ENCODE data around the gene USP35.
"Not testable (repeated sequence)": the region's sequence is repeated elsewhere in the genome, so short reads cannot be mapped to it uniquely, and the experiment has no call there.

The USP35 gene

GRCh38 chr11:78216021-78216420, 27.3 kb downstream of the USP35 start:
- no peak for DNase-seq (ENCODE audit: low read depth)

GRCh38 chr11:78216571-78217287, 28.0 kb downstream of the USP35 start:
- no peak for DNase-seq (ENCODE audit: low read depth)

- no peak for DNase-seq (ENCODE audit: low read depth)
These were observed 29.2 kb downstream of the USP35 start for GRCh38 chr11:78217650-78218541.

DNA sequence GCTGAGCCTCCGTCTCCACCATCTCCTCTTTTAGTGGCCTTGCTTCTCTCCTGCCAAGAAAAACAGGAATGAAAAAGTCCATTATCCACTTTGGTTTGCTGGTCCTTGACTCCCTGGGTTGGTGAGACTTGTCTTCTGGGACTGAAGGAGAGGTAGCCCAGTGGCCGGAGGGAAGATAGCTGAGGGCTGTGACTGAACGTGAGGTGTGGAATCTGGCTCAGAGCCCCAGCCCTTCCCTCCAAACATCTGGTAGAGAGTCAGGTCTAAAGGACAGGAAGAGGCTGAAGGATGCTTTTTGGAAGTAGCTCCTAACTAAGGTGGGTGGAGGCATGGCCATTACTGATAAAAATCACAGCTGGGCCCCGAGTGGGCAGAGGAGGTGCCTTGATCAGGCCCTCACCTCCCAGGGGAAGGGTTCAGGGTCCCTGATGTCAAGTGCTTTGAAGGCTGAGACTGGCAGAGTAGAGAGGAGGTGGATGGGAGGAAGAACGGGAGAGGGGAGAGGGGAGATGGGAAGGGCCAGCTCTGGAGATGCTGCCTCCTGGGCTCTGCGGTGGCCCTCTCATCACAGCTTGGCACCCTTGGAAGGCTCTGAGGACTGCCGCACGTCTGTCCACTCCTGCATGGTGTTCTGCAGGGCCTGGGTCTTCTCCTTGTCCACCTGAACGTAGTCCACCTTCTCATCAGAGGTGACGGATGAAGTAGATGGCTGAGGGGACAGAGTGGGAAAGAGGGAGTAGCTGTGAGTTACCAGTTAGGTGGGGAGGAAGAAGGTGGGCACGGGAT, 30.2 kb downstream of the USP35 start:
- no peak for DNase-seq (ENCODE audit: low read depth)

DNA sequence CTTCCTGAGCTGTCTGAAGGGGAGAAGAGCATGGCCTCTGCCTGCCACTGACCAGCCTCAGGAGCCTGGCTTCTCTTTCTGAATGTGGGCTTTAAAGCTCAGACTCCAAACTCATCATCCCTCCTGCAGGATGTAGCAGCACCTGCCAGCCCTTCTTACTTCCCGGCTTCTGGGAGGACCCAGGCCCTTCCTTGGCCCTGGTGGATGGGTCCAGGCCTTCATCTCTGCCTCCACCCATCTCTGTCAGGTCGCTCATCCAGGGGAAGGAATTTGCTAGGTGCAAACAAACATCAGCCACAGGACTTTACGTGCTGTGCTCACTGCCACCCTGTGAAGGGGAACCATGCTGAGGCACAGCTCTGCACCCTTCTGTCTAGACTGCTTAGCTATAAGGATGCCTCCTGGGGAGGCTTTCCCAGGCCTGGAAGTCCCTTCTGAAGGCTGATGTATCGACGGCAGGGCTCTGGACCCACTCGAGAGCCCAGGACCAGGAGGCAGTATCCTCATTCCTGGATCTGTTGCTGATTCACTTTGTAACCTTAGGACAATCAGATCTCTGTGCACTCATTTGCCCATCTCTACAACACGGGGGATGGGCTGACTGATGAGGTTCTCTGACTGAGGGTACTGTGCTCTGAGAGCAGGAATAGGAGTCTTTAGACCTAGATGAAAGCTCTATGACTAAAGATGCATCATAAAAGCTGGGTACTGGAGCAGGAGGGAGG, 30.9 kb downstream of the USP35 start:
- no peak for DNase-seq (ENCODE audit: low read depth)

DNA sequence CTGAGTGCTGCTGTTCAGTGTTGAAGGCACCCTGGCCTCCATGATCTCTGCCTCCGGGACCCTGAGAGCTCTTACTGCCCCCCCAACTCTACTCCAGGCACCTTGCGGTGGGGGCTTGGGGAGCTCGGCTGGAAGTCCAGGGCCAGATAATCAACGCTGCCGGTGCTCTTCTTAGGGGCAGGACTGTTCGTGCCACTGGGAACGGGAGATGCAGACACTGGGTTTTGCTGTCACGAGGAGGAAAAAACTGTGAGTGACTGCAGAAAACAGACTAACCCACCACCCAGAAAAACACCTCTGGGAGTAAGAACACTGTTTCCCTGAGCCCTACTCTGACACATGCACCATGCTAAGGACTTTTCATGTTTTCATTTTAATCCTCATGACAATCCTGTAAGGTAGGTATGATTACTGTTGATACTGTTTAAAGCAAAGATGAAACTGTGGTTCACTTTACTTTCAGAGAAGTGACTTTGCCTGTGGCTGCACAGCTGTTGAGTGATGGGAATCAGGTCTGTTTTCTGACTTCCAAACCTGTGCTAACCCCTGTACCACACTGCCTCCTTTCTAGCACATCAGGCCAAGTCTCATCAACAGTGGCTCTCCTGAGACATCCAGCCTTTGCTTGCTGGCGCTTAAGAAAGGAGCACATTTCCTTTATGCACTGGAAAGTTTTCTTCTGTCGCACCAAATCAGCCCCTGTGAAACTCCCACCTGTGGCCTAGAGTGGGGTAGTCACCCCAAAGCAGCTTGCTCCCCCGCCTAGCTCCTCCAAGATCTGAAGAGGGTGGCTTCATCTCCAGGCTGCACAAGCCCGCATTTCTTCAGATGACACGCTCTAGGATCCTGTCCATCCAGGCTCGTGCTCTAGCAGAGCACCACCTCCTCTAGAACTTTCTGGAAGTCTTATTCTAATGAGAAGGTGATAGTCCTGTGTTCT, 31.8 kb downstream of the USP35 start:
- DNase-seq (ENCODE audit: low read depth) = no peak

DNA sequence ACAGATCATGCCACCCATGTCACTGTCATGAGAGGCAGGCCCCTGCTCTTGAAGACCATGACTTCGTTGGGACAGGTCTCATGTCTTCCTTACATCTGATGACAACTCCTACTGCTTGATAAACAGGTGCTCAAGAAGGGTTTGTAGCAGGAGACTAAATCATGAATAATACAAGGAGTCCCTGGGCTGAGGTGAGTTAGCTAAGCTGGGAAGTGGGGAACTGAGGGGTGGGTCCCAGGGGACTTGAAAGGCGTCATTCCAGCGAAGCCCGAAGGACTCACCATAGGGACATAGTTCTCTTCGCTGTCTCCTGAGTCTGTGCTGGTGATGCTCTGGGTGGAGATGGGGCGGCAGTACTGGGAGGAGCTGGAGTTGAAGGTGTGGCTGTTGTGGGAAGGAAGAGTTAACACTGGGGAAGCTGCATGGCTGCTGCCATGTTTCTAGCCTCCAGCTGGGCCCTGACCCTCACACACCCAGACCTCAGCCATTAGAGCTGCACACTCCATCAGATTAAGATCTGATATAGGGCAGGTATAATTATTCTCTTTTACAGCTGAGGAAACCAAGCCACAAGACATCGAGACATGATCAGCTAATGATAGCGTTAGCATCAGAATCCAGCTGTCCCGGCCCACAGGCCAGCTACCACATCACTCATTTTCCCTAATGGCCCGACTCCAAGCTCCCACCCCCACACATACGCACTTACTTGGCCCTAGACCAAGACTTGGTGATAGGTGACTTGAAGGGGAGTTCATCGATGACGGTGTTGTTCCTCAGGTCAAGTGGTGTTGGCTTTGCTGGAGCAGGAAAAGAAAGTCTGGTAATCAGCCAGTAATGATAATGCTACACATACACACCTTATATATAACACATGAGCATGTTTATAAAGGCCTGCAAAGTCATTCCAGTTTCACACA, 32.9 kb downstream of the USP35 start:
- DNase-seq (ENCODE audit: low read depth) = no peak

- DNase-seq (ENCODE audit: low read depth) = not testable (repeated sequence)
These were observed 34.0 kb downstream of the USP35 start for GRCh38 chr11:78222726-78223125.

GRCh38 chr11:78223320-78223954, 34.7 kb downstream of the USP35 start:
- no peak for DNase-seq (ENCODE audit: low read depth)

DNA sequence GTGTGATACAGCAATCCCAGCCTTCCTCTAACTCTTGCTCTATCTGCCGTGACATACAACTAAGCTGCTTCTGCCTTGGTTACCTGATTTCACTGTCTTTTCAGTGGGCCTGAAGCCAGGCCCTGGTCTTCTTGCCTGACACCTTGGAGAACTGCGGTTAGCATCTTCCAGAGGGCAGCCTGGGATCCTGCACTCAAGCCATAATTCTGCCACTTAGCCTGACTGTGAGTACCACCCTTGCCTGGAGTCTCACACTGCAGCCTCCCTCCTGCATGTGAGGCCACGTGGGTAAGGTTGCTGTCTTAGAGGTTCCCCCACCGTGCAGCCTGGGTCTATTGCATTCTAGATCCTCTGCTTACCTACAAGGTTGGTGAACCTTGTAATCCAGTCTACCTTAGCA, 35.8 kb downstream of the USP35 start:
- DNase-seq (ENCODE audit: low read depth) = no peak

DNA sequence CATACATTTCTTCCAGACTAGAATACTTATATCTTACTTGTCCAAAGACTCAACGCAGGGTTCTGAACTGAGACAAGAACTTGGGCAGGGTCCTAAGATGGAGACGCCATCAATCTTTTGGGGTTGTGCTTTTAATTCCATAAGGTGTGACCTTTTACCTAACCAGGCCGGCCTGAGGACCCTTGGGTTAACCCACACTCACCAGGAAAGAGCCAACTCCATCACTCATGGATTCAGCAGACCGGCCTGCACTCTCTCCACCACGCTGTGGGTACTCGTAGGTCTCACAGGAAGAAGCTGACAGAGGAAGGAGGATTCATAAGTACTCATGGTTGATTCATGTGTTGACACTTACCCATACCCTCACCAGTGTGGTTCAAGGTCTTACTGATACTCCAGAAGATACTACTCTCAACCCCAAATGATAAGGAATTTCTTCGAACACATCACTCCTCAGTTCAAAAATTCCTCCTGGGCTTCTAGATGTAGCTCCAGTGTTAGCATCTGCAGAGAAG, 36.2 kb downstream of the USP35 start:
- no peak for DNase-seq (ENCODE audit: low read depth)

- no peak for DNase-seq (ENCODE audit: low read depth)
These were observed 38.3 kb downstream of the USP35 start for GRCh38 chr11:78226684-78227680.

DNA sequence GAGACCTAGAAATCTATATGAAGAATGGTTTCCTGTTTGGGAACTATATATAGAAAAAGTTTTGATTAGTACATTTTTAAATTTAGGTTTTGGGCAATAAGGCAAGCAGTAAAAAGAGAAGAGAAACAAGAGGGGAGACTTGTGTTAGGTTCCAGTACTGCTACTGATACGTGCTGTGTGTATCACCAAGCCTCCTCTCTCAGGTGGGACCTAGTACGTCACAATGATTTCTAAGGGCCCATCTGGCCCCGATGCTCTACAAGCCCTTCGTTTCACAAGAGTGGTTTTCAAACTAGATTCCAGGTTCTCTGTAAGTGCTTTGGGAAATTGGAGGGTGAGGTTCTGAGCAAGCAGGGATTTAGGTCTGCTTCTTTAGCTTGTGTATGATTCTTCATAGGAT, 39.2 kb downstream of the USP35 start:
- DNase-seq (ENCODE audit: low read depth) = no peak

DNA sequence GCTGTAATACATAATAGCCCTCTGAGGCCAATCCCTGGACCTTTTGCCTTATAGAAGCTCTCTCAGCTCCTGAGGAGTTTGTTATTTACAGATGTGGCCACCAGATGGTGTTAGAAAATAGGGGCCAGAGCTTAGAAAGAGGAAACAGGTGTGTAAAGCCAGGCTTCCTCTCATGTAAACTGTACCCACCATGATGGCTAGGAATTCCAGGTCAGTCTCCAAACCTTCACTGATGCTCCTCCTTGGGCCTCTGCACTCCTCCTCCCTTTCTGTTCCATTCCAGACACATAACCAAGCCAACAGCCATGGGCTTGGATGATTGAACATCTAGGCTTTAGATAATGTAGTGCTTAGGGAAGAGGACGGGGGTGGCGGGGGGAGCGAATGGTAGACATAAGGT, 39.7 kb downstream of the USP35 start:
- DNase-seq (ENCODE audit: low read depth) = no peak

DNA sequence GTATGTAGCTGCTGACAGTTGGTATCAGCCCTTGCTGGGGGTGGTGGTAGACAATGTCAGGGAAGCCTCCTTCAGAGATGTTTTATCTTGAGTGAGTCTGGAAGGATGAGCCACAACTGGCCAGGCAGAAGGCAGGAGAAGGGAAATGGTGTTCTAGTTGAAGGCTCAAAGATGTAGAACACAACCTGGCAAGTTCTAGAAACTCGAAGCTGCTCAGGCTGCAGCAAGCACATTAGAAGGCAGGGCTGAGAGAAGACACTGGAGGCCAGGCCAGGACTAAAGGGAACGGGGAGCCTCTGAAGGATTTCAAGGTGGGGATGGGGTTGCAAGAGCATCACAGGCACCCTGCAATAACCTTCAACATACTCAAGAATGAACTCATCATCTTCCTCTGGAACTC, 40.4 kb downstream of the USP35 start:
- DNase-seq (ENCODE audit: low read depth) = no peak

DNA sequence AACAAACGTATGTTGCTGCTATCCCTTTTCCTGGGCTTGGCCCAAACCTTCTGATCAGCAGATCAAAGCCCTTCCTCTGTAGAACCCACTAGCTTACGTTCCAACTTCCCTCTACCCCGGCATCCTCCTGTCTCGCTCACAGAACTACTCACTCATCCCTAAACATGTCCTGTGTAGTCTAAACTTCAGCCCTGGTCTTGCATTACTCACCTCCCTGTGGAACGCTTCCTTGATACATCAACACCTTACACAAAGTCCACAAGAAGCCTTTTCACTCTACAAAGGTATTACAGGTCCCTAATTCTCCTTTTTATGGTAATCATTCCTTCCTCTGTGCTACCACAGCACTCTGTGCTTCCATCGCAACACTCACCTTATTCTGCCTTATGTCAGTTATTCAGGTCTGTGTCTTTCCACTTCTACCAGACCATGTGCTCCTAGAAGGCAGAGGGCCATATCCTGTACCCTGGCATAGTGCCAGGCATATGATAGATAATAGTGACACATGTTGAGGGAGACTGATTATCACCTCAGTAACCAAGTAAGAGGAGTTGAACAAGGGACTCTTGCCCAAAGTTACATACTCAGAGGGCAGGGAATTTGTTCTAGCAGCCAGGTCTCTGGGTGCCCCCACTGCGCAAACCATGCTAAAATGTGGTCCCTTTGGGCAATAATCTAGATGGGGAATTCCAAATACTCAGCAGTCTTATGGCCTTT, 41.6 kb downstream of the USP35 start:
- DNase-seq (ENCODE audit: low read depth) = no peak

DNA sequence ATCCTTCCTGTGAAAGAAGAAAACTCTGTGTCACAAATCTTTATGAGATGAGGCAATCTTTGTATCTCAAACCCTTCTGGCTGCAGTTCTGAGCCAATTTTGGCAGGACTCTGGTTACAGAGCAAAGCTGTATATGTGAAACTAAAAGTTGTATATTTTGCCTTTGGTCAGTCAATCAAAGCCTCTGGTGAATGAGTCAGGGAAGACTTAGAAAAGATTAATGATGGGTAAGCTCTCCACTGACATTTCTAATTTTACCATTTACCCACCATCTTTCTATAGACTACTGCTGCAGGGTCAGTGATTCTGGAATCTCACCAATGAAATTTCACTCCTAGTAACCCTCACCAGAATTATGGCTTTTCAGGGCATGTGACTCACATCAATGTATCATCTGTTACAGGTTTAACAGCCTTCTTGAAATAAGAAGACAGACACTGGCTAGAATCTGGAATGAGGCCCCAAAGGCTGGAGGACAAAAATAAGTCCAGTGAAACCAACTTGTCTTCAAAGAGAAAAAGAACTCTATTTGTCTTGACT, 43.3 kb downstream of the USP35 start:
- no peak for DNase-seq (ENCODE audit: low read depth)

All from activated T-helper 1 cell treated with Interleukin-2 at 50 U/mL for 16 hours (primary cell).